Activated CD4-positive, alpha-beta T cell treated with anti-CD3 and anti-CD28 coated beads for 24 hours (primary cell): ENCODE data around the gene NAPA.
A peak's percentile ranks its signal among the peaks of the same experiment; 100 is the strongest.

Experiments
- DNase-seq, 2 donors: peaks; one replicate each; pipeline ENCODE4 v3.0.0-alpha.2; 2020; ENCODE audit warnings: low read depth in 2 of 2

Gene NAPA

DNA sequence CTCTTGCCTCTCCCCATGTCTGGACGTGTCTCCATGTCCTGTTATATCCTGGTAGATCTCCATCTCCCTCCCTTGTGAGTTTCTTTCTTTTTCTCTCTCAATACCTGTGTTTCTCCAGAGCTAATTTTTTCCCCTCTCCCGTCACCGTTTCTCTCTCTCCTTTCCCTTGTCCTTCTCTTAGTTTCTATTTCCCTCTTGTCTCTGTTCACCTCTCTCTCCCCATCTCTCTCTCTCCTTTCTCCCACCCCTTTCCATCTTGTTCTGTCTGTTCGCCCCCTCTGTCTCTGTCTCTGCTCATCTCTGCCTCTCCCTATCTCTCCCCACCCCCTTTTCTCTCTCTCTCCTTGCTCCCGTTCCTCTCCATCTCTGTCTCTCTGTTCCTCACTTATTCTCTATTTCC, 56.2 kb downstream of the NAPA start:
- DNase-seq, result no peak

DNA sequence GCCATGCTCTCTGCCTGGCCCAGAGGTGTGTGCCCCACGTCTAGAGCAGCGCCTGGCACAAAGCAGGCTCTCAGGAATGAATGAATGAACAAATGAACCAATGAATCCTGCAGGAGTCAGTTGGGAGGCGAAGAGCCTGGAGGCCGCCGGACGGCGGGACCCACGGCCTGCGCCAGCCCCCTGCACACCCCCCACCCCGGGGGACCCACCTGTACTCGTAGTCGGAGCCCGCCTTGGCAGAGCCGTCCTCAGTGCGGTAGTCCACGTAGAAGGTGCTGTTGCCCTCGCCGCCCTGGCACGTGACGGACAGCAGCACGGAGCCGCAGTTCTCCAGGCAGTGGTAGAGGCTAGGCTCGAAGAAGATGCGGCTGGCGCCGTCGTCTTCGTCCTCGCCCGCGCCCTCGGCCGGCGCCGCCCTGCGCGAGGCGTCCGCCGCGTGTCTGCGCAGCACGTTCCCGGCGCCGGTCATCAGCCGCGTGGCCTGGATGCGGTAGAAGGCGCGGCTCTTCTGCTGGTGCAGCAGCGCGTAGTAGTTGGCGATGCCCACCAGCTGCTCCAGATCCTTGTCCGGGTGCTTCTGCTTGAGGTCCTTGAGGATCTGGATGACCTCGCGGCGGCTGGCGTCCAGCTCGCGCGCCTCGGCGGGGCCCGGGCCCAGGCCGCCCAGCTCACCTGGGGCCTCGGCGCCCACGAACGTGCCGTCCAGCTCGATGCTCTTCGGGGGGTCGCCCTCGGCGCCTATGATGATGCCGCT, 58.0 kb downstream of the NAPA start:
- no peak for DNase-seq

DNA sequence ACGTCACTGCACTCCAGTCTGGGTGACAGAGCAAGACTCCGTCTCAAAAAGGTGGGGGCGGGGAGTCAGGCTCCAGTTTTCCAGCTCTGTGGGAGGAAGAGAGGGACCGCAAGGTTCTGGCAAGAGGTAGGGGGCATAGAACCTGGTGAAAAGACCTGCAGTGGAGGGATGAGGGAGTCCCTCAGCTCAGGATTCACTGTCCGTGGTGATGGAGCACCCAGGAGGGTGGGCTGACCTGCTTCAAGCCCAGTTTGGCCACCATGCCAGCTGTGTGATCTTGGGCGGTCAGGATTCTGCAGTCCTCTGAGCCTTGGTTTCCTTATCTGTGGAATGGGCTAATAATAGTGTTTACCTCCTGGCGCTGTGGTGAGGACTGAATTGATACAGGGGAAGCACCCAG, 64.4 kb downstream of the NAPA start:
- no peak for DNase-seq

DNA sequence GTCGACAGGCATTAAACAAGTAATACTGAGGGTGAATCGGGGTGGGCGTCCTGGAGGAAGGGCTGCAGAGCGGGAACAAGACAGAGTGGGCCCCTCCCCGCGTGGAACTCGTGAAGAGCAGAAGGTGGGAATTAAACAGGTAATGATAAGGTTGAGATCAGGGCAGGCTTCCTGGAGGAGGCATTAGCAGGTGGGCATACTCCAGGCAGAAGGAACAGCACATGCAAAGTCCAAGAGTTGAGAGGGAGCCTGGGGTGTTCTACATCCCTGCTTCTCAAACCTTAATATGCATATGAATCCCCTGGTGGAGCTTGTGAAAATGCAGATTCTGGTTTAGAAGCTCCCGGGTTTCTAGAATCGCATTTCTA, 66.5 kb downstream of the NAPA start:
- DNase-seq, result no peak

DNA sequence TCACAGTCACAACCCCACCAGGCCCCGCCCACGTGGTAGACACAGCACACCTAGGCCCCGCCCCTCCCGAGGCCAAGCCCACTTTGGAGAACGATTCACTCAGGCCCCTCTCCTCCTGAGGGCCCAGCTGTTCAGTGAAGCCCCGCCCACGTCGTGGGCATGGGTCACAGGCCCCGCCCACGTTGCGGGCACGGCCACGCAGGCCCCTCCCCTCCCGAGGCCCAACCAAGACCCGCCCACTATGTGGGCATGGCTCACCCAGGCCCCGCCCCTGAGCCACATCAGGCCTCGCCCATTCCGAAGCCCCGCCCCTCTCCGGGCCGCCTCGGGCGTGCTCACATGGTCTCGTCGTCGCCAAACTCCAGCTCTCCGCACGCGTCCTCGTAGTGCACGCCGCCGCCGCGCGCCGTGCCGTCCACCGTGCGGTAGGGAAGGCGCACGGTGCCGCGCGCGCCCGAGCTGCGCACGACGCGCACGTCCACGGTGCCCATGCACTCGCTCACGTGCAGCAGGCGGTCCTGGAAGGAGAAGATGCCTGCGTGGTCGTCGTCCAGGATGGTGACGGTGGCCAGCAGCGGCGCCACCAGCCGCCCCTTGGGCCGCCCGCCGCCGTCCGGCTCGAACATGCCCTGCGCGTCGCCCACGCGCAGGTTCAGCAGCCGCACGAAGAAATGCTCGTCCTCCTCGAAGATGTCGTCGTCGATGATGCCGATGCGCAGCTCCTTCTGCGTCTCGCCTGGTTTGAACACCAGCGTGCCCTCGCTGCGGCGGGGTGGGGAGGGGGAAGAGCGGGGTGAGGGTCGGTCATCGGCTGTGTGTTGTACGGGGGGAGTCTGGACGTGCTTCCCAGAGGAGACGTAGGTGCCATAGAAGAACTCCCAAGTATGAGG, 67.1 kb downstream of the NAPA start:
- peak in 1 of 2 donors; percentile 31 for DNase-seq

DNA sequence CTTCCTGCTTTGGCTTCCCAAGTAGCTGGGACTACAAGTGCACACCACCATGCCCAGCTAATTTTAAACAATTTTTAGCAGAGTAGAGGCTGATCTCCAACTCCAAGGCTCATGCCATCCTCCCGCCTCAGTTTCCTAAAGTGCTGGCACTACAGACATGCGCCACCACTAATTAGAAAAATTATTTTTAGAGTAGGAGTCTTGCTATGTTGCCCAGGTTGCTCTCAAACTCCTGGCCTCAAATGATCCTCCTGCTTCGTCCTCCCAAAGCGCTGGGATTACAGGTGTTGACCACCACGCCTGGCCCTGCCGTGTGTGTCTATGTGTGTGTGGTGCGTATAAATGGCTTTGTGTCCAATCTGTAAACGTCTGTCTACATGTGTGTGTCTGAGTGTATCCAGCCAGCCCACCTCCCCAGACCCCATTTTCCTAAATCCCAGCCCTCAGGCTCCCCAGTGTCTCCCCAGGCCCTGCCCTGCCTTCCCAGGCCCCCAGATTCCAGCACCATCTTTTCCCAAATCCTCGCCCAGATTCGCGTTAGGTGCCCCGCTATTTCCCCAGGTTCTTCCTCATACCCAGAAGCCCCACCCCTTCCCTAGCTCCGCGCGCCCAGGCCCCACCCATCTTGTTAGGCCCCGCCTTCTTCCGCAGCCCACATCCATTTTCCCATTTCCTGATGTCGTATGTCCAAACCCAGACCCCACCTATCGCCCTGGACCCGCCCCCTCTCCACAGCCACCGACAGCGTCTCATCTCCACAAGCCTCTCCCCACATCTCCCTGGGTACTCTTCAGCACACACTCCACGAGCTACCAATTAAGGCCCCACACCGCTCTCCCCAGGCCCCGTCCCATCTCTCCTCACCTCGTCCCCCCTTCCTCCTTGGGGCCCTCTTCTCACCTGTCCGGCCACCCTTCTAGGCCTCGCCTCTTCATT, 68.1 kb downstream of the NAPA start:
- no peak for DNase-seq

DNA sequence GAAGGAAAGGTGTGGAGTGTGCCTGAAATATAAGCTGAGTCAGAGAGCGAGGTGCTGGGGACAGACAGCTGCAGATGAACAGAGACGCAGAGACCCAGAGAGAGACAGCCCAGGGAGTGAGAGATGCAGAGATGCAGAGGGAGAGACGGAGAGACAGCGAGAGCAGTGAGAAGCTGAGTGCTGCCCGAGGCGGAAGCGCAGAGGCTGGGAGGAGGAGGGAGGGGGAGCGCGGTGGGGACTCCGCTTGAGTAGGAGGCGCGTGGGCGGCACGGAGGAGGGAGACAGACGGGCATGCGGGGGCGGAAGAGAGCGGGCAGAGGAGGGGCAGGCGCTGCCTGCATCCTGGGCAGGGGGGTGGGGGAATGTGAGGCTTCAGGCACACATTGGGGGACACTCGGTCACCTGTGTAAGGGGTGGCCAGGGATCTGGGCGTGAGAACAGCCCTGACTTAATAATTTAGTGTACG, 68.9 kb downstream of the NAPA start:
- DNase-seq, result peak in 1 of 2 donors; percentile 33

DNA sequence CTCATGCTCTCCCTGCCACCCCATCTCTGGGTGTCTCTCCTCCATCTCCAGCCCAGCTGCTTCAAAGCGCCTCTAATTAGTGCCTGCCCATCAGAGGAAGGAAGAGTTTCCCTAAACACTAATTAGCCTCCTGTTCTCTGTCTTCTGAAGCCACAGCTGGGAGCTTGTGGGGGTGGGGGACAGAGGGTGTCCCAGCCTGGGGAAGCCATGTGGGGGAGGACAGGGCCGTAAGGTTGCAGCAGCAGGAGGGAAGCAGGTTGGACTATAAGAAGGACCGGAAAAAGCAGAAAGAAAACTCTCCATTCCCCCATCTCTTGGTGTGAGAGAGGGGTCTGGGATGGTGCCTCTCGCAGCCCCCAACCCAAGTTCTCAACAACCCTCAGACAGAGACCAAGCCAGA, 69.3 kb downstream of the NAPA start:
- no peak for DNase-seq

DNA sequence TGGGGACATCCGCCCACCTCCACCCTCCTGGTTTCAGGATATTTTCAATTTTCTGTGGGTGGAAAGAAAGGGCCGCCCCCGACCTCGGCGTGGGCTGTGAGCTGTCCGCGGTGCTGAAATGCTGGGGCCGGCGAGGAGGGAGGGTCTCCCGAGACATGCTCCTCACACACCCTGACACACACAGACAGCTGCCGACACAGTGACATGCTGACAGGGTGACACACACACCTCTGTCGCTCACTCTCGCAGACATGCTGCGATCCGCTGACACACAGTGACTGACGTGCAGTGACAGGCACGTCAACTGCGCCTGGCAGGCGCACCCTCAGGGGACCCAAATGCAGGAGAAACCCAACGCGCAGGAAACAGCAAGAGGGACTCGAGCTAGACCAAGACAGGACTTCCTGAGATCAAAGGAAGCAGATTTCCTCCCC, 70.5 kb downstream of the NAPA start:
- no peak for DNase-seq

DNA sequence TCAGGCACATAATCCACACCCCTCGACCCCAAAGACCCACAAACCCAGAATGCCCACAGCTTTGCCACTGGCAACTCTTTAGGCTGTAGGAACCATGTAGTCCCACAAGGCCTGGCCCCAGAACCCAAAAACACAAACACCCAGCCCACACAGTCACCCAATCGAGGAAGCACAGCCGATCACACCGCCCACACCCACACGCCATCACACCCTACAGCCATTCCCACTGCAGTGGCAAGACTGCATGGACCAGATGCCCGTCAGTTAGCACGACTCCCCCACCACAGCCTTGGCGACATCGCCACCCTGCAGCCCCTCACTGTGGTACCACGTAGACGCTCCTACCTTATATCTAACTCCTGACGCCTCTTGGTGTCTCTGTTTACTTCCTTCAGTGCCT, 71.5 kb downstream of the NAPA start:
- no peak for DNase-seq

DNA sequence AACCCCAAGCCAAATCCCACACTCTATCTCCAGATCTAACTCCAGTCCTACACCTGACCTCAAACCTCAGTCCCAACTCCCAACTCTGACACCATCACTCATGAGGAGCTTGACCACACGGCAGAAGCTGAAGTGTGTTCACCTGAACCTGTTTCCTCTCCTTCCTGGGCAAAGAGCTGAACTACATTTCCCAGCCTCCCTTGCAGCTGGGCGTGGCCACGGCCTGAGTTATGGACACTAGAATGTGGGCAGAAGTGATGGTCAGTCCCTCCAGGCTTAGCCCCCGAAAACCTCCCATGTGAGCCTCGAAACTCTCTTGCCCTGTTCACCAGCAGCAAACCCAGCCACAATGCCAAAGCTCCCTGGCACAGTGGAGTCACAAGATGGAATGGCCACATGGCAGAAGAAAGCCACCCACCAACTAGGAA, 76.1 kb downstream of the NAPA start:
- no peak for DNase-seq
